Stimulated activated CD8-positive, alpha-beta memory T cell treated with anti-CD3 and anti-CD28 coated beads, Interleukin-15, amount 100 ng/mL, for 4 hours (primary cell): ENCODE results near the gene DPYSL5.
"Not testable (repeated sequence)": the region's sequence is repeated elsewhere in the genome, so short reads cannot be mapped to it uniquely, and the experiment has no call there.

Source experiments
- DNase-seq, 2 donors: peaks; one replicate each; pipeline ENCODE4 v3.0.0-alpha.2; 2020; ENCODE audit warnings: low read depth in 2 of 2

Gene DPYSL5

GRCh38 chr2:26901326-26902183, 53.6 kb downstream of the DPYSL5 start:
- no peak for DNase-seq

DNA sequence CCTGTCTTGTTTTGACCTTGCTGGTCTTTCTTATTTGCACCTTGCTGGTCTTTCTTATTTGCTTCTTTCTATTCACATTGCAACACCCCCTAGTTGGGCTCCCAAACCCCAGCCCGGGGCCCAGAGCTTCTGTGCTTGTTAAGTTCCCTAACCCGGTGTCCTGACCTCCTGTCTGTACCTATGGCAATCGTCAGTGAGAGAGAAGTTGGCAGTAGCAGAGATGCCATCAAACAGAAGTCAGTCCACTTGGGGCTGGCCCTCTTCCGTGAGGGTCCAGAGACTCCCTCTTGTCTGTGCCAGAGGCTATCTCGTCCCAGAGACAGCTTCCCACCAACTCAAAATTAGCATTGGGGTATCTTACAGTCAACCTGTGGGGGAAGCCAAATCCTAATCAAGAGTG, 55.7 kb downstream of the DPYSL5 start:
- no peak for DNase-seq

GRCh38 chr2:26904839-26905238, 56.9 kb downstream of the DPYSL5 start:
- DNase-seq = no peak

- DNase-seq = no peak
Measured at GRCh38 chr2:26905341-26906198, 57.6 kb downstream of the DPYSL5 start.

- no peak for DNase-seq
Measured at GRCh38 chr2:26907416-26907815, 59.5 kb downstream of the DPYSL5 start.

GRCh38 chr2:26910176-26910575, 62.2 kb downstream of the DPYSL5 start:
- DNase-seq = no peak

DNA sequence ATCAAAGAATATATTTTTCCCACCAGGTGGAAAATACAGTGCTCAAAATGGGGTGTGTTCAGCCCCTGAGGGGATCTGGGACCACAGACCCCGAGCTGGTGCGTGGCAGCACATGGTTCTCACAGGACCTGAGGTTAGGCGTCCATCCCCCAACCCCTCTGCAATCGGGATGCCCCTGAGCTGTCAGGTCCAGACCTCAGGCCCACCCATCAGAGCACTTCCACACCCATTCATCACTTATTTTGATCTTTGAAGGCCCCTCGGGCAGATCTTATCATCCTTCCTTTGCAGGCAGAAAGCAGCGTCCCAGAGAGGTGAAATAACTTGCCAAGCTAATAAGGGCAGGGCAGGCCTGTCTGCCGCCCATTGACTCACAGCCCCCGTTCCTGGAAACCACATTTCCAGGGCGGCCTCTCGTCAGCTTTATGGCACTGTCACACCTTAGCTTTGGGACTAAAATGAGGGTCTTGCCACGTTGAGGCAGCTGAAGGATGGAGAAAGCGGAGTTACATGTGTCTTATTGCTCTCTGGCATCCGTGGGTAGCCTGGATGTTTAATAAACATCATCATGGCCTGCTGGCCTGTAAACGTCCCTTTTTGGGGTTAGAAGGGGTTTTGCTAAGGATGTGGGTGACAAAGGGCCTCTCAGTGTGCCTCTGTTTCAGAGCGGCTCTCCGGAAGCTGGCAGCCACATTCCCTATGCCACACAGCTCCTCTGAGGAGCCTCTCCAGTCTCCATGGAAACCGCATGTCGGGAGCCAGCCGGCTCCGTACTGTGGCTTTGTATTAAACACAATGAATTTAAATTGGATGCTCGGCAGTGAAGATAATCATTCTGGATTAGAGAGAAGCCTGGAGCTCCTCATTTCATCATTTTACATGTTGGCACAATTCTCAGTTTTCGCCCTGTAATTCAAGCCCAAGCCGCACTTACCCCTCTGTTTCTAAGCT, 64.3 kb downstream of the DPYSL5 start:
- no peak for DNase-seq

DNA sequence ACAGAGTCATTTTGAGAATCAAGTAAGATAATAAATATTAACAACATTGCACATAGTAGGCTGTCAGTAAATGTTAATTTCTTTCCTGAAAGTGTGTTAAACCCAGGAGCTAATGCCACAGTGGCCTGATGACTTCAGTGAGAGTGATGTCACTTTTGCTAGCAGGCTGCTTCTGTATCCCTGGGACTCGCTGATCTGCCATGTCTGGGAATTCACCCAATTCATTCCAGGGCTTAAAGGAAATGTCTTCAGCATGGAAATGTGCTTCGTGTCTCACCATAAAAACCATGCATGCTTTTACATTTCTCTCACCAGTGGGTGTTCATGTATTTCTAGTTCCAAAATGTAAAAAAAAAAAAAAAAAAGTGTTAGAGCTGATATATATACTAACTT, 65.7 kb downstream of the DPYSL5 start:
- no peak for DNase-seq

- no peak for DNase-seq
Measured at GRCh38 chr2:26913999-26914658, 66.2 kb downstream of the DPYSL5 start.

DNA sequence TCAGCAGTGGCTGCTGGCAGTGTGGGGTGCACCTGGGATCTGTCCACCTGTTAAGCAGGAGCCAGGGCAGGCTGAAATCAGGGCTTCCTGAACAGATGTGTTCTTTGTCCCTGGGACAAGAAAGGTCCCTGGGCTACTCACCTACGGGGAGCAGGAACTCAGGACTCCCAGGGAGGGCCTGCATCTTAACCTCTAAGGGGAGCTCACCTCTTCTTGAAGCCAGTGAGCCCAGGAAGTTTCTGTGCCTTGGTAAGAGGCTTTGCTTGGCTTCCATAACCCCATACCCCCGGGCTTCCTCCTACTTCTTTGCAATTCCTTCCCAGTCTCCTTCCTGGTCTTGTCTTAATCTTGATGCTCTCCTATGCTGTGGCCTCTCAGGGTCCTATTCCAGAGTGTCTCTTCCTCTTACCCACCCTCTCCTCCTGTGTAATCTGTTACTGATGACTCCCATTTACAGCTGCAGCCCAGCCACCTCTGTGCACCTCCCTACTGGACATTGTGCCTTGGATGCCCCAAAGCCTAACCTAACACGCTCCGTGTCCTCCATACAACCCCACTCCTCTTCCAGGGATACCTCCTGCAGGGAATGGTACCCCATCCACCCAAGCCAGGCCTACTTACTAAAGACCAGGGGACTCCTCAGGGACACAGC, 66.9 kb downstream of the DPYSL5 start:
- no peak for DNase-seq

- no peak for DNase-seq
Measured at GRCh38 chr2:26915316-26915715, 67.4 kb downstream of the DPYSL5 start.

DNA sequence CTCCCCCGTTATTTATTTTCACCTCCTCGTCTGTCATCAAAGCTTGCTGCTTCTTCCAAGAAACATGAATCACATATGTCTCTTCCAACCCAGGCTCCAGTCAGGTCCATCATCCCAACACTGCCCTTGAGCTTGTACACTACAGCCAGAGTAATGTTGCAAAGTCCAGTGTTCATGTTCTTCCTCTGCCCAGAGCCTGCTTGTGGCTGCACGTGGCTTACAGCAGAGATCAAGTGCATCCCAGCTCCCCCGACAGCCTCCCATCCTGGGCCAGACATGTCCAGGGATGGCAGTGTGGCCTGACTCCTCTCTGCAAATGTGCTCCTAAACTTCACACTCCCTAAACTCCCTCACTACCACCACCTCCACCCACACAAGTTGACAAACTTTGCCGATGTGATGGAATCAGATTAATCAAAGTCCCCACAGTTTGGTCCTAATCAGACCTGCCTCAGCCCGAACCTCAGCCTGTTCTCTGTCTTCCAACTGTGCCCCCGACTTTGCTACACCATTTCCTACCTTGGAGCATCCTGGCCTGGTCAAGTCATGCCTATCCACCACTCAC, 68.3 kb downstream of the DPYSL5 start:
- no peak for DNase-seq

- DNase-seq = no peak
Measured at GRCh38 chr2:26917135-26917836, 69.4 kb downstream of the DPYSL5 start.

DNA sequence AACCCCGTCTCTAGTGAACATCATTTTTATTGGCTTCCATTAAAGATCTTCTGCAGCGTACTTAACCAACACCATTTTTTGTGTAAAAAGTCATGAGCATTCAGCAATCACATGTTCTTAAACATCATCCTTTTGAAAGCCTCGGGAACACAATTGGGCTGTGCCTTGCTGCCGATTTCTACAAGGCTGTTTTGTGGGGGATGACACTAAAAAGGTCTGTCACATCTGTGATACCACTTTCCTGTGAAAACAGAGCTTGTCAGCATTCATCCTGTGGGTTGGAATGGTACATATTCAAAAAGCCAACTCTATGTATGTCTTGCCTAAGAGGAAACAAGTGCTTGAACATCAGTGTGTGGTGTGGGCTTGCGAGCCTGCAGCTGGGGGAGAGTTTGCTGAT, 73.4 kb downstream of the DPYSL5 start:
- DNase-seq = no peak

DNA sequence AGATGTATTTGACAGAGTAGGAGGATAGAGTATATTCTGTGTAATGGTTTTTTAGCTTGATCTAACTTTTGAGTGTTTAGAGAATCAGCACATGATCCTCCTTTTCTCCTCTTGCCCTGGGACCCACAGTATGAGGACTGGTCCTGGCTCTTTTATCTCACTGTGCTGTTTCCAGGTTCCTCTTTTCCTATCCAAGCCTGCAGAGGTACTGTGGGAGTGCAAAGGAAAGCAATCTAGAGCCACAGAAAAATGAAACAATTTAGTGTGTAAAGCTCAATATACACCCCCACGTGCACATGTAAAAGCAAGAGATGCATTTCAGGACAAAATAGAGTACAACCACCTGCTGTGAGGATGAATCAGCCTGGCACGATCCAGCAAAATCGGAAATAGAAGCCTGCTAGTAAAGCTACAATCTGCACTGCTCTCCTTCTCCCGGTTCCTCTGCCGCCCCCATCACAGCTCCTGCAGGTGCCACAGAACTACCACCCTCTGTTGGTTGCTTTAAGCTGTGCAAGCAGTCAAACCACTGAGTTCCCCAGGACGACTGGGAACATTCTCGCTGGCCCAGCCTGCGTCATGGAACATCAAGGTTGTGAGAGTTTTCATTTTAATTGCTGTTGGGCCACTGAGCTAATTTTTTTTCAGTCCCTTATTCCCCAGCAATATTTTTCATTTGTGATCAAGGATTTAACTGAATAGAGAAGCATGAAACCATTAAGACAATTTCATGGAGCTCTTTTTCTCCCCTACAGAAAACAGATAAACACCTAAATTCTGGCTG, 74.7 kb downstream of the DPYSL5 start:
- peak in 1 of 2 donors; percentile 5 for DNase-seq

DNA sequence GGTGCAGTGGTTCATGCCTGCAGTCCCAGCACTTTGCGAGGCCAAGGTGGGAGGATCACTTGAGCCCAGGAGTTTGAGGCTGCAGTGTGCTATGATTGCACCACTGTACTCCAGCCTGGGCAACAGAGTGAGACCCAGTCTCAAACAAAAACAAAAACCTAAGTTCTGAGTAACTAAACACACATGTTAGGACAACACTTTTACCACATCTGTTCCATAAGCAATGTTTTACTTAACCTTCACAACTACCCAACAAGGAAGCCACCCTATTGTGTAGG, 75.2 kb downstream of the DPYSL5 start:
- not testable (repeated sequence) for DNase-seq

- no peak for DNase-seq
Measured at GRCh38 chr2:26924731-26925099, 76.8 kb downstream of the DPYSL5 start.

DNA sequence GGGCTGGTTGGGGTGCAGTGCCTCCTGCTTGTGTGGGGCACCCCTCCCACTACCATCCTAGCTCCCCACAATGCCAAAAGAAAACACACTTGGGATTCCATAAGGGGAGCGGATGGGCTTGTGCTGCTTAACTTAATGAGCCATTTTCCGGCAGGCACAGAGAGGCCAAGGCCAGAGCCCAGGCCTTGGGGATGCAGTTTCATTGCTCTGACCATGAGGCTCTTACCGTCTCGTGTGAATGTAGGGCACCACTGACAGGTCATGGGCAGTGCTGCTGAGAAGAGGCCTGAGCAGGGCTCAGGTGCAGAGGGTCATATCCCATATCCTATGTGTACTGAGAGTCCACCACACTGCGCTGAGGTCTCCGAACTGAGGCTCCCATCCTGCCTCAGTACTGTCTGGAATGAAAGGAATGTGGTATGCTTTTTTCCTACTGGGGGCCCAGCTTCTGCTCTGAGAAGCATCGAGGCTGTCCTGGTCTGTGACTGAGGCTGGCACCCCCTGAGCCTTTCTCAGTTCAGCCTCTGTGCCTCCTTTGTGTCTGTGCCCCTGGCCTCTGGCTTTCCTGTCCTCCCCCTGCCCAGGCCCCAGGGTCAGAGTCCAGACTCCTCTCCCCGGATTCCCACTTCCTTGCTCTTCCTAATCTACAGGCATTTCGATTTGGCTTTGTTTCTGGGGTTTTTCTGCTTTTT, 77.3 kb downstream of the DPYSL5 start:
- no peak for DNase-seq

- no peak for DNase-seq
Measured at GRCh38 chr2:26927221-26927620, 79.3 kb downstream of the DPYSL5 start.
